SU-DHL-6 (cell line): Measurements from ENCODE around the gene ZNF91.

Experiments used
- CTCF ChIP-seq: fragments of 200-600 bp; sonication (generic); IDR thresholded peaks from one replicate; pipeline ENCODE4 v1.5.1; 2017; ENCODE audit warnings: antibody characterized with exemption, mild to moderate bottlenecking, low read length, moderate library complexity; ENCODE audit not compliant: insufficient read depth, poor library complexity, severe bottlenecking
- EZH2phosphoT487 ChIP-seq: fragments of 200-600 bp; sonication (generic), shearing (Covaris generic); conservative IDR thresholded peaks from 2 replicates; pipeline ENCODE4 v1.6.1; 2018; ENCODE audit warnings: mild to moderate bottlenecking, antibody characterized with exemption, low read length, moderate library complexity, mixed read lengths

- no peak for TF ChIP-seq CTCF
- TF ChIP-seq EZH2phosphoT487, result no peak
These were observed 7.8 kb upstream of the ZNF91 start for GRCh38 chr19:23403052-23403451.
